Measurements from ENCODE around the gene FTO. TPM values are rescaled to one million over a fixed set of nuclear protein-coding genes. Genes with fewer than 3 reads are reported as not detected.

Gene FTO
- total RNA-seq, 4 donors from 2014 or later: 62.0 to 90.1 (median 75.1) TPM

DNA sequence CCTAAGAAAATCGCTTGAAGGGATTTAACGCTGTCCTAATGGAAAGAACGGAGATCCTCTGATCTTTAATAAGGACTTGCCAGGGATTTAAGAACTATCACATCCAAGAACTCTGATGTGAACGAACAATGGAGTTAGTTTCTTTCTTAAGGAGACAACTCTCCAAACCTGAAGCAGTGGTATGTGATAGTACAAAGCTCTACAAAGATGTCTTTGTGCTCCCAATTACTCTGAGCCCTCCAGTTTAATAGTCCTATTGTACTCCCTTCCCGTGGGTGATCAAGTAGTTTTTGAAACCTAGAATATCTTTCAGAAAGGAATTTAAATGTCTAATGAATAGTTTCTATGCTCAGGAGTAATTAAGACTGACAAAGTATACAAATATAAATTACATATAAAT, 123.8 kb downstream of the FTO start:
- in situ Hi-C loops (cut with MboI; ENCODE audit: low sequenced_read_pairs in 4 of 4): no loop called here
- H3K4me1 ChIP-seq: no peaks in the 10 kb centered on the region
- no peaks in the 10 kb centered on the region for H3K27me3 ChIP-seq
- no peak for TF ChIP-seq POLR2A (IDR thresholded peaks at IDR 0.05)
- TF ChIP-seq, protein P1, sequence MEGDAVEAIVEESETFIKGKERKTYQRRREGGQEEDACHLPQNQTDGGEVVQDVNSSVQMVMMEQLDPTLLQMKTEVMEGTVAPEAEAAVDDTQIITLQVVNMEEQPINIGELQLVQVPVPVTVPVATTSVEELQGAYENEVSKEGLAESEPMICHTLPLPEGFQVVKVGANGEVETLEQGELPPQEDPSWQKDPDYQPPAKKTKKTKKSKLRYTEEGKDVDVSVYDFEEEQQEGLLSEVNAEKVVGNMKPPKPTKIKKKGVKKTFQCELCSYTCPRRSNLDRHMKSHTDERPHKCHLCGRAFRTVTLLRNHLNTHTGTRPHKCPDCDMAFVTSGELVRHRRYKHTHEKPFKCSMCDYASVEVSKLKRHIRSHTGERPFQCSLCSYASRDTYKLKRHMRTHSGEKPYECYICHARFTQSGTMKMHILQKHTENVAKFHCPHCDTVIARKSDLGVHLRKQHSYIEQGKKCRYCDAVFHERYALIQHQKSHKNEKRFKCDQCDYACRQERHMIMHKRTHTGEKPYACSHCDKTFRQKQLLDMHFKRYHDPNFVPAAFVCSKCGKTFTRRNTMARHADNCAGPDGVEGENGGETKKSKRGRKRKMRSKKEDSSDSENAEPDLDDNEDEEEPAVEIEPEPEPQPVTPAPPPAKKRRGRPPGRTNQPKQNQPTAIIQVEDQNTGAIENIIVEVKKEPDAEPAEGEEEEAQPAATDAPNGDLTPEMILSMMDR (IDR thresholded peaks at IDR 0.05 in 4 of 5, conservative IDR thresholded peaks at IDR 0.05 in 1 of 5): no peak
- intact Hi-C loops (cut with DNase I; ENCODE audit: low total_unique reads): no loop called here
- ATAC-seq (no peak), DNase-seq (no peak)
- H3K4me3 ChIP-seq: no peak overlapping the region
- no peak overlapping the region for H3K27ac ChIP-seq
- H3K9me3 ChIP-seq: no peaks in the 10 kb centered on the region
- peaks cover 0 to 8% of the 10 kb centered on the region in 2 donors for H3K36me3 ChIP-seq

DNA sequence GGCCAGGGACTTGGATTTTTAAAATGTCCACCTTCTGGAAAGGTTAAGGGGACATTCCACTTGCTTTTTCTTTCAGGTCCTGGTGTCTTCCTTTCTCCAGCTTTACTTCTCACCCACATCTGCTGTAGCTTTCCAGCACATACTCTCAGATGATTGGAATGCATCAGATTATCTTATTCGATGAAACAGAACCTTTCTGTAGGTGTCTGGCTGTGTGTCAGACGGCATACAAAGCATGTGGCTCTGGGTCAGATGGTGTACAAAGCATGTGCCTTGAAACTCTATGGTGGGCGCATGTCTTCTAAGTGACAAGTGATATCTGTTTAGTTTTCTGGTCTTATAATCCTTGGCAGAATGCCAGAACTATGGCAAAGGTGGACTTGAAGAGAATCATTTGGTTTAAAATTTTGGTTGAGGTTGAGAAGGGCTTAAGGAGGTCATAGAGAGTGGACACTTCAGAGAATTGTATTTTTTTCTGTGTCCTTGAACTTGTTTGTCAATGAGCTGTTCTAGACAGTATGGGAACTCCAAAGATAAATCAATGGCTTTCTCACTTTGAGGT, 125.3 kb downstream of the FTO start:
- H3K4me3 ChIP-seq: no peak overlapping the region
- no peak for DNase-seq
- peaks cover 0 to 8% of the 10 kb centered on the region in 2 donors for H3K36me3 ChIP-seq
- H3K27ac ChIP-seq: no peak overlapping the region
- in situ Hi-C loops (cut with MboI; ENCODE audit: low sequenced_read_pairs in 4 of 4) (no loop called here), intact Hi-C loops (cut with DNase I; ENCODE audit: low total_unique reads) (no loop called here)
- no peaks in the 10 kb centered on the region for H3K27me3 ChIP-seq
- no peak for ATAC-seq
- no peak for TF ChIP-seq POLR2A (IDR thresholded peaks at IDR 0.05)
- TF ChIP-seq, protein P1 (IDR thresholded peaks at IDR 0.05 in 4 of 5, conservative IDR thresholded peaks at IDR 0.05 in 1 of 5): no peak
- no peaks in the 10 kb centered on the region for H3K9me3 ChIP-seq
- no peaks in the 10 kb centered on the region for H3K4me1 ChIP-seq

DNA sequence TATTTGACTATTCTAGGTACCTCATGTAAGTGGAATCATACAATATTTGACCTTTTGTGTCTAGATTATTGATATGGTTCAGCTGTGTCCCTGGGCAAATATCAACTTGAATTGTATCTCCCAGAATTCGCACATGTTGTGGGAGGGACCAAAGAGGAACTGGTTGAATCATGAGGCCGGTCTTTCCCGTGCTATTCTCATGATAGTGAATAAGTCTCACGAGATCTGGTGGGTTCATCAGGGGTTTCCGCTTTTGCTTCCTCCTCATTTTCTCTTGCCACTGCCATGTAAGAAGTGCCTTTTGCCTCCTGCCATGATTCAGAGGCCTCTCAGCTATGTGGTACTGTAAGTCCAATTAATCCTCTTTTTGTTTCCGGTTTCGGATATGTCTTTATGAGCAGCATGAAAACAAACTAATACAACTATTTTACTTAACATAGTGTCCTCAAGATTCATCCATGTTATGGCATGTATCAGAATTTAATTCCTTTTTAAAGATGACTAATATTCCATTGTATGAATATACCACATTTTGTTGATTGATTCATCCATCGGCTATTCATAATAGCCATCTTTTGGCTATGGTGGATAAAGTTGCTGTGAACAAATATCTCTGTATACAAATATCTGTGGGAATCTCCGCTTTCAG, 129.1 kb downstream of the FTO start:
- Histone ChIP-seq H3K4me1 (no peaks in the 10 kb centered on the region), H3K4me3 (no peak overlapping the region), H3K9me3 (no peaks in the 10 kb centered on the region), H3K27me3 (no peaks in the 10 kb centered on the region), H3K36me3 (no peaks in the 10 kb centered on the region), H3K27ac (no peak overlapping the region)
- ATAC-seq (no peak), DNase-seq (no peak)
- intact Hi-C loops (cut with DNase I; ENCODE audit: low total_unique reads): no loop called here
- TF ChIP-seq, protein P1 (IDR thresholded peaks at IDR 0.05 in 4 of 5, conservative IDR thresholded peaks at IDR 0.05 in 1 of 5): no peak
- TF ChIP-seq POLR2A (IDR thresholded peaks at IDR 0.05): no peak
- in situ Hi-C loops (cut with MboI; ENCODE audit: low sequenced_read_pairs in 4 of 4): no loop called here

DNA sequence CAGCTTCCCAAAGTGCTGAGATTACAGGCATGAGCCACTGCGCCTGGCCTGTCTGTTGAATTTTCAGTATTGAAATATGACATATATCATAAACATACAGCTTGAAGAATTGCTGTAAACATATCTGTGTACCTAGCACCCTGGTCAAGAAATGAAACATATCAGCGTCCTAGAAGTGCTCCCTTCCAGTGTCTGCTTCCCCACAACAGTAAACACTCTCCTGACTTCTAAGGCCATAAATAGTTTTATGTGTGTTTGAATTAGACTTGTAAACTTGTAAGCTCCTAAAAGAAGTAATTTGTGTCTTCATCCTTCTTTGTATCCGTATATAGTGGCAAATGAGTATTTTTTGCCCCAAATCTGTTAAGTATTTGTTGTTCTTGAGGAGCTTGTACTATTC, 132.2 kb downstream of the FTO start:
- intact Hi-C loops (cut with DNase I; ENCODE audit: low total_unique reads) (no loop called here), in situ Hi-C loops (cut with MboI; ENCODE audit: low sequenced_read_pairs in 4 of 4) (no loop called here)
- DNase-seq: no peak
- Histone ChIP-seq H3K4me1 (no peaks in the 10 kb centered on the region), H3K9me3 (no peaks in the 10 kb centered on the region), H3K27me3 (no peaks in the 10 kb centered on the region), H3K36me3 (no peaks in the 10 kb centered on the region), H3K4me3 (no peak overlapping the region), H3K27ac (no peak overlapping the region)
- ATAC-seq: no peak
- TF ChIP-seq POLR2A (IDR thresholded peaks at IDR 0.05): no peak
- TF ChIP-seq, protein P1 (IDR thresholded peaks at IDR 0.05 in 4 of 5, conservative IDR thresholded peaks at IDR 0.05 in 1 of 5): no peak

Measured in gastrocnemius medialis (tissue), 4 donors.